AG04450 (cell line): ENCODE measurements around the gene KCNQ1OT1. TPM values are rescaled to one million over a fixed set of nuclear protein-coding genes. Genes with fewer than 3 reads are reported as not detected.

Experiments
- CTCF ChIA-PET: fragments of 300-600, 350-600 bp; formaldehyde crosslinking; extraction: SDS; loops from one replicate; lab custom pipeline; 2022; ENCODE audit warnings: antibody characterized with exemption, inconsistent platforms; lab: Charles Lee
- POLR2A ChIA-PET: fragments of 350-600 bp; formaldehyde crosslinking; extraction: SDS; loops from one replicate; lab custom pipeline; 2021; ENCODE audit warnings: antibody characterized with exemption, inconsistent platforms; lab: Yijun Ruan, JAX
- DNase-seq: peaks from one replicate; pipeline ENCODE4 v3.0.0-alpha.2; 2011; ENCODE audit warnings: low read depth, low spot score
- H3K27ac ChIP-seq: one replicate; pipeline ENCODE4 v1.5.1; 2012; ENCODE audit warnings: low read depth, low read length, control low read depth
- H3K27me3 ChIP-seq: one replicate; pipeline ENCODE4 v1.6.0; 2012; ENCODE audit warnings: low read length; ENCODE audit not compliant: control insufficient read depth, insufficient read depth
- H3K4me3 ChIP-seq: 2 replicates; pipeline ENCODE4 v1.5.1; 2011; ENCODE audit warnings: mild to moderate bottlenecking, low read depth, low read length, control low read depth
- H3K9me3 ChIP-seq: 2 replicates; pipeline ENCODE4 v1.5.1; 2012; ENCODE audit warnings: low read length; ENCODE audit not compliant: control insufficient read depth, insufficient read depth
- CTCF ChIP-seq: IDR thresholded peaks from 2 replicates; pipeline ENCODE4 v1.5.1; 2011; ENCODE audit warnings: low read depth, low read length, control low read depth, inconsistent platforms
- polyA plus RNA-seq: library from polyadenylated mRNA; depleted of rRNA; stranded (reverse); fragments of >200 nt; gene quantifications from 2 replicates; pipeline ENCODE4 v1.2.3, GENCODE V29; 2011

Gene KCNQ1OT1
- polyA plus RNA-seq, 1 experiment = 0.33 TPM

GRCh38 chr11:2742611-2743426 lies 43.0 kb upstream of the KCNQ1OT1 start:
- H3K27me3 ChIP-seq = peaks cover 6% of the 10 kb centered on the region
- POLR2A ChIA-PET = interaction anchor here (1.7 kb wide), 1 partner anchor 143 kb away, joined by 5 read pairs; the partner anchor contains the start of gene CDKN1C
- DNase-seq = no peak
- TF ChIP-seq CTCF = no peak
- H3K4me3 ChIP-seq = no peak overlapping the region
- CTCF ChIA-PET = no interaction called here
- no peak overlapping the region for H3K27ac ChIP-seq
- H3K9me3 ChIP-seq = peaks cover 5% of the 10 kb centered on the region; the same call in 1 of the 2 replicates

- Histone ChIP-seq H3K27me3 (peaks cover 6% of the 10 kb centered on the region), H3K27ac (peak overlapping the region; percentile 78), H3K9me3 (peaks cover 5% of the 10 kb centered on the region; the same call in 1 of the 2 replicates), H3K4me3 (no peak overlapping the region)
- no peak for DNase-seq
- ChIA-PET CTCF (interaction anchor here (1.2 kb wide), 1 partner anchor 28 kb away, joined by 3 read pairs; no protein-coding TSS in a partner anchor), POLR2A (interaction anchor here (1.6 to 1.7 kb wide), 2 partner anchors 42 to 143 kb away, joined by 5 to 6 read pairs; partner anchors contain the start of genes CDKN1C and KCNQ1OT1)
- TF ChIP-seq CTCF = no peak
Observed at GRCh38 chr11:2742201-2742600, 42.4 kb upstream of the KCNQ1OT1 start.

- CTCF ChIA-PET = interaction anchor here (0.6 to 1.2 kb wide), 3 partner anchors 29 to 368 kb away, joined by 3 to 4 read pairs (median 3); no protein-coding TSS in a partner anchor
- POLR2A ChIA-PET = interaction anchor here (1.3 to 1.7 kb wide), 3 partner anchors 42 to 210 kb away, joined by 3 to 6 read pairs (median 5); partner anchors contain the start of genes CDKN1C and KCNQ1OT1
- H3K27ac ChIP-seq = peak overlapping the region; percentile 78
- no peak for TF ChIP-seq CTCF
- H3K9me3 ChIP-seq = peaks cover 5% of the 10 kb centered on the region; the same call in 1 of the 2 replicates
- no peak overlapping the region for H3K4me3 ChIP-seq
- peaks cover 6% of the 10 kb centered on the region for H3K27me3 ChIP-seq
- peak; percentile 39 for DNase-seq
Observed at GRCh38 chr11:2741377-2742131, 41.8 kb upstream of the KCNQ1OT1 start.

GRCh38 chr11:2741006-2741376 lies 41.2 kb upstream of the KCNQ1OT1 start:
- Histone ChIP-seq H3K4me3 (no peak overlapping the region), H3K27me3 (peaks cover 6% of the 10 kb centered on the region), H3K9me3 (peaks cover 5% of the 10 kb centered on the region; the same call in 1 of the 2 replicates), H3K27ac (peak overlapping the region; percentile 78)
- DNase-seq = no peak
- ChIA-PET POLR2A (interaction anchor here (1.3 to 1.7 kb wide), 3 partner anchors 41 to 209 kb away, joined by 3 to 6 read pairs (median 5); partner anchors contain the start of genes CDKN1C and KCNQ1OT1), CTCF (interaction anchor here (0.7 to 1.2 kb wide), 2 partner anchors 30 to 147 kb away, joined by 3 to 4 read pairs; no protein-coding TSS in a partner anchor)
- TF ChIP-seq CTCF = no peak
